Progenitor cell of endocrine pancreas (in vitro differentiated cells): ENCODE measurements around the gene C3orf20. TPM values are rescaled to one million over a fixed set of nuclear protein-coding genes. Genes with fewer than 3 reads are reported as not detected.

Source experiments
- DNase-seq: peaks from one replicate; pipeline ENCODE4 v3.0.0; 2021; ENCODE audit warnings: low spot score; ENCODE audit not compliant: unreplicated experiment
- H3K27ac Mint-ChIP-seq: 2 replicates; pipeline ENCODE4 v1.8.0; 2021; ENCODE audit warnings: mild to moderate bottlenecking, moderate library complexity, mixed read lengths
- H3K27me3 Mint-ChIP-seq: 2 replicates; pipeline ENCODE4 v1.8.0; 2021; ENCODE audit warnings: mixed read lengths
- H3K36me3 Mint-ChIP-seq: 2 replicates; pipeline ENCODE4 v1.8.0; 2022; ENCODE audit warnings: mixed read lengths; ENCODE audit not compliant: insufficient read depth
- H3K4me1 Mint-ChIP-seq: 2 replicates; pipeline ENCODE4 v1.8.0; 2021; ENCODE audit warnings: low read depth, mixed read lengths
- H3K4me3 Mint-ChIP-seq: 2 replicates; pipeline ENCODE4 v1.8.0; 2021; ENCODE audit warnings: low read depth, mild to moderate bottlenecking, moderate library complexity, mixed read lengths
- H3K9me3 Mint-ChIP-seq: 2 replicates; pipeline ENCODE4 v1.8.0; 2021; ENCODE audit warnings: low read depth, mixed read lengths
- CTCF ChIP-seq: fragments of 200-600 bp; sonication (generic); IDR thresholded peaks from one replicate; pipeline ENCODE4 v1.5.0; 2021; ENCODE audit warnings: antibody characterized with exemption, mild to moderate bottlenecking; ENCODE audit not compliant: unreplicated experiment
- total RNA-seq: library from RNA; stranded (reverse); gene quantifications from 2 replicates; pipeline ENCODE4 v1.2.1, GENCODE V29; 2021

The C3orf20 gene
- total RNA-seq, 1 donor from 2014 or later: 0.19 TPM

GRCh38 chr3:14761866-14762265 lies 86.9 kb downstream of the C3orf20 start:
- H3K9me3 Mint-ChIP-seq: no peaks in the 10 kb centered on the region
- no peaks in the 10 kb centered on the region for H3K36me3 Mint-ChIP-seq
- H3K27ac Mint-ChIP-seq: no peak overlapping the region
- no peaks in the 10 kb centered on the region for H3K4me1 Mint-ChIP-seq
- H3K4me3 Mint-ChIP-seq: no peak overlapping the region
- no peak for DNase-seq
- peaks cover 11% of the 10 kb centered on the region for H3K27me3 Mint-ChIP-seq
- no peak for TF ChIP-seq CTCF

GRCh38 chr3:14762701-14763100 lies 87.8 kb downstream of the C3orf20 start:
- TF ChIP-seq CTCF: no peak
- Mint-ChIP-seq H3K9me3 (no peaks in the 10 kb centered on the region), H3K4me3 (no peak overlapping the region), H3K27ac (no peak overlapping the region), H3K4me1 (no peaks in the 10 kb centered on the region), H3K27me3 (peaks cover 11% of the 10 kb centered on the region), H3K36me3 (no peaks in the 10 kb centered on the region)
- no peak for DNase-seq

- H3K4me1 Mint-ChIP-seq: no peaks in the 10 kb centered on the region
- TF ChIP-seq CTCF: no peak
- no peaks in the 10 kb centered on the region for H3K36me3 Mint-ChIP-seq
- H3K9me3 Mint-ChIP-seq: no peaks in the 10 kb centered on the region
- H3K27ac Mint-ChIP-seq: no peak overlapping the region
- no peak overlapping the region for H3K4me3 Mint-ChIP-seq
- no peak for DNase-seq
- peaks cover 16% of the 10 kb centered on the region for H3K27me3 Mint-ChIP-seq
Measured at GRCh38 chr3:14764331-14765059, 89.6 kb downstream of the C3orf20 start.

- Mint-ChIP-seq H3K9me3 (no peaks in the 10 kb centered on the region), H3K27ac (no peak overlapping the region), H3K36me3 (no peaks in the 10 kb centered on the region), H3K4me1 (no peaks in the 10 kb centered on the region), H3K27me3 (peaks cover 16% of the 10 kb centered on the region), H3K4me3 (no peak overlapping the region)
- no peak for TF ChIP-seq CTCF
- no peak for DNase-seq
Measured at GRCh38 chr3:14765060-14765400, 90.1 kb downstream of the C3orf20 start.

- Mint-ChIP-seq H3K36me3 (no peaks in the 10 kb centered on the region), H3K9me3 (no peaks in the 10 kb centered on the region), H3K4me1 (no peaks in the 10 kb centered on the region), H3K27me3 (peaks cover 16% of the 10 kb centered on the region), H3K4me3 (no peak overlapping the region), H3K27ac (no peak overlapping the region)
- DNase-seq: no peak
- no peak for TF ChIP-seq CTCF
Measured at GRCh38 chr3:14765576-14766427, 90.9 kb downstream of the C3orf20 start.
